ENCODE results near the gene ADAMTS2.

The ADAMTS2 gene

GRCh38 chr5:179167871-179168451, 177.3 kb downstream of the ADAMTS2 start:
- DNase-seq, result no peak

DNA sequence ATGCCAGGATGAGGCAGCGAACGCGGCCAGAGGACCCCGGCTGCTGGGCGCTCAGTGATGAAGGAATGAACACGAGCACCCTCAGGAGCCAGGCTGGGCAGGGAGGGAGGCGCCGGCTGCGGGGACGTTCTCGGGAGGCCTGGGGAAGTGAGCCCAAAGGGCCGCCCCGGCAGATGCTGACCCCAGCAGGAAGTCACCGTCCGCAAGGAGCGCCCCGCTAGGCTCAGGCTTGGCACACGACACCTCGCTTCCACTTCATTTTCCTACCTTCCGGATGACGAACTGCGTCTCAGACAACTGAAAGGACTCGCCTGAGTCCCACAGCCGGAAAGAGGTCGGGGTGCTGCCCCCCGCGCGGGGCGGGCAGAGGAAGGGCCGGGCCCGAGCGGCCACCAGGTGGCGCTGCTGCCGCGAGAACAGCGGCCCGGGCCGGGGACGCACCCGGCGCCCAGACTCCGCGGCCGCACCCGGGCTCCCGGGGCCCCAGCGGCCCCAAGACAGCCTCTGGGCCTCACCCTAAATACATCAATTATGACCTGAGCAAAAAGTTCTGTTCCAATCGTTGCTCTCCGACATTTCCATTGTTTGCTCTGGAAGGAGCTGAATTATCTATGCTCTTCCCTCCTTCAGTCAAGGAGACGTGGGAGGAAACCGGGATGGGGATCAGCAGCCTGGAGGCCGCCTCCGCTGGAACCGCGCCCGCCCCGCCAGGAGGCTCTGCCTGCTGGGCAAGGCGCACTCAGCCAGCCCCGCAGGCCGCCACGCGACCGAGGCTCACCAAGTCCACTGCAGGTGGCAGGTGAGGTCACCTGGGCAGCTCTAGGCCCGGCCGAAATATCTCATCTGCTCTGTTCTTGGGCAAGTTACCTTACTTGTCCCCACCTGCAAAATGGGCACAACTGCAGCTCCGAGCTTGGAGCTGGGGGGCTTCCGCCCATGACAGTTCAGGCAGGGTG, 178.1 kb downstream of the ADAMTS2 start:
- peak; percentile 35 to 44 (median 36) for DNase-seq

GRCh38 chr5:179166171-179166885, 178.9 kb downstream of the ADAMTS2 start:
- DNase-seq, result no peak

DNA sequence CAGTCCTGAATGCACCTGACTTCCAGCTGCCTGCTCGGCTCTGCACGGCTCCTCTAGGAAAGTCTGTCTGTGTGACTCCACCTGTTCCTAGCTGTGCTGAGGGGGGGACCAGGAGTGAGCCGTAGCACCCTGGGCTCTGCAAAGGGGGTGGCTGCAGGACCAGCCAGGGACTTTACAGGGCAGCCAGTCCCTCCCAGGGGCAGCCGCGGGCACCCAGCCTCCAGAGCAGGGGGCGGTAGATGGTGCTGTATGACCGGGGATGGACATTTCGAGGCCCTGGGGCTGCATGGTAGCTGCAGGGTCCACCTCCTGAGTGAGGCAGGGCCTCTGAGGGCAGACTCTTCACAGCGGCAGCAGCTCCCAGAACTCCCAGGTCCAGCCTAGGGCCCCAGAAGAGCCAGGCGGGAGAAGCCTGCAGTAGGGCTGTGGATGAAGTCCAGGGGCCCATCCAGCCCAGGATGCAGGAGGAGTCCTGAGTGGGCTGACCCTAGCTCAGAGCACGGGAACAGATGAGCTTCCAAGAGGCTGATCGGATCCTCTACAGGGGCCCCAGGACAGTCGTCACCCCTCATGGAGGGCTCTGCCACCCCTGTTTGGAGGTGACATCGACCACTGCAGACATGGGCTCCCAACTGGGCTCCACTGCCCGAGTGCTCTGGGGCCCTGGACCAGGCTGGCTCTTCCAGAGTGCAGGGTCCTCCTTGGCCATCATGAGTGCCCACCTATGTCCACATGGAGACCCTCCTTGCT, 179.7 kb downstream of the ADAMTS2 start:
- no peak for DNase-seq

- no peak for DNase-seq
Observed at GRCh38 chr5:179164331-179165311, 180.6 kb downstream of the ADAMTS2 start.

DNA sequence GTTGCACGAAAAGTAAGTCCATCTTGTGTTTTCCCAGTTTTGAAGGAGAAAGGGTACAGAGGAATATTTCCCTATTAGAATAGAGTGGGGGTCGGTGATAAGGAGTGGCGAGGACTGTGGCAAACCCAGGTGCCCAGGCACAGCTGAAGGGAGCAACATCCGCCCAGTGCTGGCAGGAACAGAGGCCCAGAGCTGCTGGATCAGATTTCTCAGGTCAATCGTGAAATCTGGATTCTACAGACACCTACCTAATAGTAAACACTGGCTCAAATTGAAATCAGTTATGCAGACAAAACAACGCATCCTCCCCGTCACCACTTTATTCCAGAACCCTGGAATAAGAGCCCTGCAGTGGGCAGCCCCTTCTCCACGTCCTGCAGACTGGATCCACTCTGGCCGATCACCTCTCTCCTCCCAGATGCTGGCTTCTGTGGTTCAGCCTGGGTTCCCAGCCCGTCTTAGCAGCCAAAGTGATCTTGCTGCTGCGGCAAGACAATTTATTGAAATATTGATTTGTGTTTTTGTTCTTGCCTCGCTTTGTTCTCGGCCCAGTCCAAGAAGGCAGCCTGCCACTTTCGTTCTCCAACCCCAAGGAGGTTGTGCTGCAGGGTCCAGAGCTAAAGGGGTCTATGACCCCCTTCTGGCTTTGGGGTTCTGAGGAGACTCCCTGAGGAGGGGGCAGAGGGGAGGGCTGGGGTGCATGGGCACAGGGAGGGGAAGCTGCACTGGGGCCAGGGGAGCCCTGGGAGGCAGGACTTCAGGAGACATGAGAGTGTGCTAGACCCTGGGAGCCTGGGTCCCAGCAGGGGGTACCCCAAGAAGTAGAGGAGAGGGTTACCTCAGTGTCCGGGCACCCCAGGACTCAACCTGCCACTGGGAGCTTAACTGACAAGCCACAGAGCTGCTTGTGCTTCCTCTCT, 181.8 kb downstream of the ADAMTS2 start:
- no peak for DNase-seq

GRCh38 chr5:179162351-179163235, 182.7 kb downstream of the ADAMTS2 start:
- DNase-seq, result no peak

DNA sequence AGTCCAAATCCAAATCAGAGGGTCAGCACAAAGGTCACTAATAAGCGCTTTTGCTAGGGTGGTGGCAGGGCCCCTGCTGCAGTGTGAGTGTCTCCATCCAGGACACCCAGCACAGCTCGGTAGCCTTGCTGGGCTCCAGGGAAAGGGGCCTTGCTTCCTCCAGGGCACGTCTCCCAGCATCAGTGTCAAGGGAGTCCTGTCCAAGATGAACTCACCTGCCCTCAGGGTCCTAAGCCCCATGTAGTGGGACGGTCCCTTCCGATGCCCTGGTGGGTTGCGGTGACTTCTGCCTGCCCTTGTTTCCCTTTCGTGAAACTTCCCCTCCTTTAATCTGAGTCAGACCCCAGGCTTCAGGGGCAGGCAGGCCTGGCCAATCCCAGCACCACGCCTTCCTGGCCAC, 183.4 kb downstream of the ADAMTS2 start:
- DNase-seq, result no peak

GRCh38 chr5:179160584-179160983, 184.7 kb downstream of the ADAMTS2 start:
- DNase-seq, result no peak

DNA sequence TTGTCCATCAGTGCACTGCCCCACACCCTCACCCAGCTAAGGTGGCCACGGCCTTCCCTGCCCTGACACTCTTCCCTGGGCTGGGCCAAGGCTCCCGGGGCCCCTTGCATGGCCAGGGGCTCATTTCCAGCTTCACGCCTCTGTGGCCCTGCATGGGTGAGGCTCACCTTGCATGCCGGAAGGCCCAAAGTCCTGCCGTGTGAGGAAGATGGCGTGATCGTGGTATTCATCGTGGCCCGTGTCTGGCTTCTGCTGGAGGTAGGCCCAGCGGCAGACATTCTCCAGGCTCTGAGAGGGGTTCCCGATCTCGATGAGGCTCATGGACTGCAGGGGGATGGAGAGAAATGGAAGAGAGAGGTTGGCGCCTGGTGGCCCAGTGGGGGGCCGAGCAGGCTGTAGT, 186.7 kb downstream of the ADAMTS2 start:
- DNase-seq, result no peak

DNA sequence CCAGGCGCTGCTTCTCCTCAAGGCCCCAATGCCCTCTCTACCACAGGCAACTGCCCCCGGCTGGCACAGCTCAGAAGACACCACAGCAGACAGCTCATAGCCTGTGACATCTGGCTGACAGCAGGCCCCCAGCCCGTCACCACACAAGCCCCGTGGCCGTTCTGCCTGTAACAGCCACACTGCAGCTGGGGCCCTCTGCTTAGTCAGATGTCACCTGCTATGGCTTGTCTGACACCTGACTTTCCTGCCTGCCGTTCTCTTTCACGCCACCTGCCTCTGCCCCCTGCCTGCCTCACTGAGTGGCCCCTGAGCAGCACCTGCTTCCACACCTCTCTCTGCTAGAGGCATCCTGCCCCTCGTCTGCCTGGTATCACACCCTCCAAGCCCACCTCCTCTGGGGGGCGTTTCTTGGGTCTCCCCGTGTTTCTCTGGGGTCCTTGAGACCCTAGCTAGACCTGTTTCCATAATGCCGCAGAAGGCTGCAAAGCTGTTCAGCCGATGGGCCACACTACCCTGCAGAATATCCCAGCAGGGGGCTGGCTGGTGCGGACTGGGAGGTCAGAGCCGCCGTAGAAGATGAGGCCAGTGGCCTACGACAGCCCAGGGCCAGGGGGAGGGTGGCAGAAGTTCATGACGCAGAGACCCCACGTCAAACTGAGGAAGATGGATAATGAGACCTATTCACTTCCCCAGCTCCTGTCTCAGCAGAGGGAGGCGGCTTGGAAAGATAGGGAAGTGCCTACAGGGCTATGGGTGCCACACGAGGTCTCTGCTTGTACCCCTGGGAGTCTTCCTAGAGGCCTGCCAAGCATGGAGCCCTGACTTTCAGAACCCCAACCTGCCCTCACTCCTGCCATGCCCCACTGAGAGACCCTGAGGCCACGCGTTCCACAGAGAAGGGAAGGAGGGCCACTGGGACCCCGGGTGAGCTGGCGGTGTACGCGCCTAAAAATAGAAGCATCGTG, 190.0 kb downstream of the ADAMTS2 start:
- no peak for DNase-seq

DNA sequence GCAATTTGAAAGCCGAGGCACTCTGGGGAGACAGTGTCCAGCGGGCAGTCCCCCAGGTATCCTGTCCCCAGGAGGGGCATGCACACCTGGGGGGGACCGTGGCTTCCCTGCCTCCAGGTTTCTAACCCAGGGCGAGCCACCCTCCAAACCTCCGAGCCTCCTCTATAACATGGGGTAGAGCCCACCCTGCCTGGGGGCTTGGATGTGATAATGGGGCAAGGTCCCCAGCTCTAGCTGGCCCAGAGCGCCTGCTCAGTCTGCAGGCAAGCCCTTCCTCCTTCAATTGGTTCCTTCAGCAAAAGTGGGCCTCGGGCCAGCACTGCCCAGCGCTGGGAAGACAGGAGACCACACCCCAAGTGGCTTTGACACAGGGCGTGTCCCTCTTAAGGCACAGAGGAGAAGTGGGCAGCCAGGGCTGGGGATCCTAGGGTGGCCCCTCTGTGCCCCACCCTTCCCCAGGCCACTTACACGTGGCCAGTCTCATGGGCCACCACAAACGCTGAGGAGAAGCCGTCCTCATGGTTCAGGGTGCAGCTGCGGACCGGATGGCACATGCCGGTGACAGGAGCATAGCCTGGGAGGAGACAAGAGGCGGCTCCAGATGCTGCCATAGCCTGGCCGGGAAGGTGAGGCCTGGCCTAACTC, 190.8 kb downstream of the ADAMTS2 start:
- DNase-seq, result no peak

DNA sequence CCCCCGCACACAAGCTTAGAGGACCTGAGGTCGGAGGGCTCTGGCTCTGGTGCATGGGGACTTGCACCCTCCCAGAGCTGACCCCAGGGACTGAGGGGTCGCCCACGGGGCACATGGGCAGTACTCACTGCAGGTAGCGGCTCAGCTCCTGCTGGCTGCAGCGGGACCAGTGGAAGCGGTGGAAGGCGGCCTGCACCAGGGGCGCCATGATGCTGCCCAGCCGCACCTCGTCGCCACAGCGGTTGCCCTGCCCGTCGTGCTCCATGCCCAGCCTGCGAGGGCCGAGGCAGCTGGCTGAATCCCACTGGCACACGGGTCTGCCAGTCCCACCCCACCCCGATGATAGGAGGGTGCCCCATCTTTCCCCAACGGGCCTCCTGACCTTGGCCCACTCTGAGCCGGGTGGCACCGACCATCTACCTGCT, 191.3 kb downstream of the ADAMTS2 start:
- DNase-seq, result no peak

DNA sequence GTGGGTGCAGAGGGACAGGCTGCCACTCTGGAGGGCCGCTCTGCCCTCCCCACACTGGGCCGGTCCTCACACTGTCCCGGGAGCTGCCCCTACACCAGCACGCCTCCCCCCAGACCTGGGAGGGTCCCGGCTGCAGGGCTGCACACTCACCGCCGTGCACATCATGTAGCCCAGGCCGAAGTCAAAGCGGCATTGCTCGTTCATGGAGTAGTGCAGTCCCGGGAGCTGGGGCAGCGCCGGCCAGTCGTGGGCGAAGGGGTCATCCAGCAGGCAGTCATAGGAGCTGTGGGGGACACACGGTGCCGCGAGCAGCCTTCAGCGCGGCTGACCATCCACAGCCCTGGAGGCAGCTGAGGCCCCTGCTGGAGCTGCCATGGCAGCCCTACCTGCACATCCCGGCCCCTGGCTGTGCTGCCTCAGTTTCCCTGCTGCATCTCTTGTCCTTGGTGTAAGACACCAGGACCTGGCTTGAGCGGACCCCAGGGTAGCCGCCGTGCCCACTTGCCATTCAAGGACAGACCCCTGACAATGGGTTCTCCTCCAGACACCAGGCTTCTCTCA, 191.8 kb downstream of the ADAMTS2 start:
- DNase-seq, result no peak

GRCh38 chr5:179152941-179153340, 192.3 kb downstream of the ADAMTS2 start:
- no peak for DNase-seq

DNA sequence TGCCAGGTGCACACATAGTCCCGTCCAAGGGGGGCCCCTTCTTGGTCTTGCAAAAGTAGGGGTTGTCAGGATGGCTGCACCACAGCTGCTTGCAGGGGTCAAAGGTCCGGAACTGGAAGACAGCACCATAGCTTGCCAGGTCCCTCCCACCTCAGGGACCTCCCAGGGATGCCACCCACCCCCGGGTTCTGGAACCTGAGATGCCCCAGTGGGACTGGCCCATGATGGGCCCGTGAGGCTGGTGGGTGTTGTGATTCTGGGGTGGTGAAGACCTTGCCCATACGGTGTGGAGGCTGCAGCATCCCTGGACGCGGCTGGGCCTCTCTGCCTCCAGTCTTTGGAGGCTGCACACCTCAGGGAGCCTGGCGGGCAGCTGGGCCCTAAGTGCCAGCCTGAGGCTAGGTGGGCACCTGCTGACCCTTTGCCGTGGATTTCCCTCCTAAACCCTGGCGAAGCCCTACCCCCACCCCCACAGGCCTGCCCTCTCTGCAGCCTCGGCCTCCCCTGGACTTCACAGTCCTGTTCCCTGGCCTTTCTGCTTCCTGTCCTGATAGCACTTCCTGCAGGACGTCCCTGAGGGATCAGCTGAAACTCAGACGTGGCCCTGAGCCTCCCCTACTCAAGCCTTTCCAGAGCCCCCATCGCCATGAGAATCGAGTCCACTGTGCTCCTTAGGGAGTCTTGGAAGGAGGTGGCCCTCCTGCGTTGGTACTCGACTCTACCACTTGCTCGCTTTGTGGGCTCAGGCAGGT, 192.9 kb downstream of the ADAMTS2 start:
- DNase-seq, result no peak
